H1 (cell line): ENCODE results near the gene PEX26.
A peak's percentile ranks its signal among the peaks of the same experiment; 100 is the strongest.

Source experiments
- CTCF ChIP-seq, 3 experiments: IDR thresholded peaks; 1 replicate in 2 of 3; 2 replicates in 1 of 3; pipeline versions ENCODE4 v1.5.1 to v1.6.1; 2011; ENCODE audit warnings: low read length in 3 of 3, mild to moderate bottlenecking in 3 of 3, inconsistent platforms in 2 of 3, low read depth in 1 of 3, moderate library complexity in 1 of 3; ENCODE audit not compliant: insufficient read depth in 1 of 3; ENCODE audit errors: control extremely low read depth in 1 of 3
- EGR1 ChIP-seq: IDR thresholded peaks from 2 replicates; pipeline ENCODE4 v1.6.1; 2011; ENCODE audit warnings: low read depth, low read length, borderline replicate concordance
- EP300 ChIP-seq, 2 experiments: IDR thresholded peaks; 1 replicate in 1 of 2; 2 replicates in 1 of 2; pipeline ENCODE4 v1.6.1; 2011 to 2012; ENCODE audit warnings: low read depth in 2 of 2, low read length in 2 of 2, mild to moderate bottlenecking in 2 of 2, borderline replicate concordance in 1 of 2, inconsistent platforms in 1 of 2, moderate library complexity in 1 of 2
- JUND ChIP-seq: IDR thresholded peaks from 2 replicates; pipeline ENCODE4 v1.6.1; 2011; ENCODE audit warnings: mild to moderate bottlenecking, improper control_type of control experiment, low read length
- MAFK ChIP-seq: IDR thresholded peaks from 2 replicates; pipeline ENCODE4 v1.6.1; 2012; ENCODE audit warnings: low read depth, mild to moderate bottlenecking, improper control_type of control experiment, low read length
- POLR2AphosphoS5 ChIP-seq: IDR thresholded peaks from 2 replicates; pipeline ENCODE4 v1.6.1; 2011; ENCODE audit warnings: low read depth, low read length
- RNF2 ChIP-seq: fragments of 200-900, 300-1000 bp; sonication (generic); IDR thresholded peaks from 2 replicates; pipeline ENCODE4 v1.7.1; 2016; ENCODE audit warnings: borderline replicate concordance, low read depth, mild to moderate bottlenecking, antibody characterized with exemption, low read length; ENCODE audit not compliant: poor library complexity, severe bottlenecking; ENCODE audit errors: missing control alignments
- RXRA ChIP-seq: IDR thresholded peaks from 2 replicates; pipeline ENCODE4 v1.6.1; 2011; ENCODE audit warnings: low read depth, mild to moderate bottlenecking, low read length, moderate library complexity; ENCODE audit not compliant: insufficient read depth
- ZNF274 ChIP-seq: IDR thresholded peaks from 2 replicates; pipeline ENCODE4 v1.7.0; 2012; ENCODE audit warnings: low read length, borderline replicate concordance; ENCODE audit errors: extremely low read depth

GRCh38 chr22:18121954-18122554 is 44.3 kb downstream of the PEX26 start:
- TF ChIP-seq CTCF (IDR thresholded peaks at IDR 0.05; ENCODE audit: control extremely low read depth in 1 of 3, insufficient read depth in 1 of 3, low read depth in 1 of 3, low read length in 3 of 3) (peak in 2 of 3 experiments; percentile 21 to 25; a peak in 3 of 4 replicates), MAFK (no peak), EGR1 (no peak), JUND (no peak), EP300 (IDR thresholded peaks at IDR 0.05; ENCODE audit: borderline replicate concordance in 1 of 2, low read depth in 2 of 2, low read length in 2 of 2) (no peak), RXRA (no peak), POLR2AphosphoS5 (no peak), RNF2 (no peak), ZNF274 (no peak)
